HG03571 (cell line): ENCODE results near the gene IFTAP.

Experiments
- ATAC-seq: cut with Tn5 transposase; IDR thresholded peaks from one replicate; pipeline ENCODE4 v1.9.1; 2021; ENCODE audit not compliant: unreplicated experiment

The IFTAP gene

DNA sequence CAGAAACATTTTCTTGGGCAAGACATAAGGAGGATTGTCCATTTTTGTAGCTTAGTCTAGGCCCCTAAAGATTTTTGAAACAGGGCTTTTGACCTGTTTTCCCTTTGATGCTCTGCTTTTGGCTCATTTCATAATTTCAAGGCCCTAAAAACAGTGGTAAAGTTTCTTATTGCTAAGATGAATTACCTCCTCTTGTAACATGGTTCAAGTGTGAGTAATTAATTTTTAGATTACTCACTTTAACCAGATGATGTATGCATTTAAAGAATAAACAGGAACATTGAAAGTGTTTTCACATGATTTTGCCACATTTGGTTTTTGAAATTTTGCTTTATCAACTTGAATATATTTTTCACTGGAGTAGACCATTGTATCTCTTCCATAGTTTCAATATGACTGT, 2.6 kb downstream of the IFTAP start:
- no peak for ATAC-seq

DNA sequence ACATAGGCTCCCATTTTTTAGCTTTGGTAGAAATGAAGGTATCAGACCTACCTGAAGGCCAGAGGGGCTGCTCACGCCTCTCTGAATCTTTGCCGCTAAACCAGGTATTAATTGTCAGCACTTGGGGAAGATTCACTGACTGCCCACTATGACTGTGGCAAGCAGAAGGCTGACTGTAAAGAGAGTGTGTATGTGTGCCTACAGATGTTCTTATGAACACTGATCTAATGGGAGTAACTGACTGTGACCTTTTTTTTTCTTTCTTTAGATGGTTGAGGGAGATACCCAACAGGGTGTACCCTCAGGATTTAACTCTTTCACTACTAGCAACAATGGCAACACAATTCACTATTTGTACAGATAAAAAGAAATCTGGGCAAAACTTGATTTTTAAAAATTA, 3.7 kb downstream of the IFTAP start, which contains the start of gene RAG2:
Gene RAG2, minus strand, starts transcription at position 186 of the 400 bp plus-strand sequence. CDS start 4,068 bp downstream, outside the sequence.
- ATAC-seq: no peak

DNA sequence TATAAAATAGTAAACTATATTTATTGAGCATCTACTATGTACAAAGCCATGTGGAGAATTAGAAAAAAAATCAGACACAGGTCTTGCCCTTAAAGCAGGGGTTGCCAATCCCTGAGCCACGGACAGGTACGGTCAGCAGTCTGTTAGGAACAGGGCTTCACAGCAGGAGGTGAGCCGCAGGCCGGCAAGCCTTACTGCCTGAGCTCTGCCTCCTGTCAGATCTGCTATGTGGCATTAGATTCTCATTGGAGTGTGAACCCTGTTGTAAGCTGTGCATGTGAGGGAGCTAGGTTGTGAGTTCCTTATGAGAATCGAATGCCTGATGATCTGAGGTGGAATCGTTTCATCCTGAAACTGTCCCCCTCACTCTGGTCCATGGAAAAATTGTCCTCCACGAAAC, 5.9 kb downstream of the IFTAP start:
- ATAC-seq: no peak

DNA sequence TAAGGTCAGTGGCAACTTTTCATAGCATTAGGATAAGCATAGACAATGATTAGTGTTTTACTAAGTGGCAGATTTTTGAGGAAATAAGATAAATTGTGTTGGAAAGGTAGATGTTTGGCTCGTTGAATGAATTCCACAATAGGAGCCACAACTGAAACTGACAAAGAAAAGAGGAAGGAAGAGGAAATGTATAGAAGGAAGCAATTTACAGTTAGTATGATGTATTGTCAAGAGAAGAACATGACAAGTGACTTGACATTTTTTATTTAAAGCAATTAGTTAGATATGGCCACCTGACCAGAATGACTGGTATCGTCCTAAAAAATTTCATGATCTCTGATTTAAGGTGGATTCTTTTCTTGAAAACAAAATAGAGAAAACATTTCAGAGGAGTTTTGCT, 6.9 kb downstream of the IFTAP start:
- no peak for ATAC-seq

DNA sequence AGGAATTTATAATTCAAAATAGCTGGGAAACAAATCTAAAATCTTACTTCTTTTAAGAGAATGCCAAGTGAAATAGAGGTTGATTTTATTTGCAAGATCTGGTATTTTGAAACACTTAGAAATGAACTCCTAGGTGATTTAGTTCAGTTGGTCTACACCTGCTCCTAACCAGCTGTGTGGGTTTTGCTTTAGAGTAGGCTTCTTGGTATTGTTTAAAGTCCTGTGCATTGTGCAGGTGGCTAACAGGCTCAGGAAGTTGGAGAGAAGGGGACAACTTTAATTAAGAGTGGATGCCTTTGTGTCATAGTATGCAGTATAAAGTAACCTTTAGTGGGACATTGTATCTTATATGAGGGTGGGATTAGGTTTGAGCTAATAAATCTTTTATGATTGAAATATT, 7.8 kb downstream of the IFTAP start:
- no peak for ATAC-seq

DNA sequence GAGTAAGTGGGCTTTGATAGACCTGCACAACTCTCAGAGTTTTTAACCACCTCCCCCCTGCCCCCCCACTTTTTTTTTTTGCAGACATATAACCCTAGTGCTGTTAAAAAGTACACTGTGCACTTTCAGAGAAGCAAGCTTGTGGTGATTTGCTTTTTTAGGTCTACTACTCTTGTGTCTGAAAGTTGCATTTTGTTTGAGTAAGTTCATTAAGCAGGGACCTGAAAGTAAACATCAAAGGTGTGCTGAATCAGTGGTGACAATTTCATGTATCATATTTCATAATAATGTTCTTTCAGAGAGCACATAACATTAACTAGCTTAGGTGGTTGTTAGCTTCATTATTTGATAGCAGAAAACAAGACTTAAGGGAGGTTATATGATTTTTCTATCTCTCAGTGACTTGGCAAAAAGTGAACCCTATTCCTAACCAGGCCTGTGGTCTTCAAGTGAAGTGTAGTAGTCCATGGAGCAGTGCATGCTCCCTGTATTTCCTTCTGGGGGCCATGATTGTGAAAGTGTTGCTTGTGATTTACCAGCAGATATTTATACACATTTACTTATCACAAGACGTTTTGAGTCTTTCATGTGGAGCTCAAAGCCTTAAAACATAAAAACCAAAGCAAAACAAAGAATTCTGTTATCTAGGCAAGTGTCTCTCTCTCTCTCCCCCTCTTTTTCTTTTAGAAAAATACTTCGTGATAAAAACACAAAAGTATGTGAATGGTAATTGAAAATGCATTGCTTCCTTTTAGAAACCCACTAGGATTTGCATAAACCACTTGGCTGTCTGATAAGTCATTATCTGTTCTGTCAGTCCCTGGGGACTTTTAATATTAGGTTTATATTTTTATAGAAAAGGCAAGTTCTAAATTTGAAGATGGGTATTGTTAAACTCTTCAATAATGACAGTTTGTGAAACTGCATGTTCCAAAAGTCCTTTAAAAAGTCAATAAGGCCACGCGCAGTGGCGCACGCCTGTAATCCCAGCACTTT, 11.2 kb downstream of the IFTAP start:
- peak; percentile 78 for ATAC-seq

DNA sequence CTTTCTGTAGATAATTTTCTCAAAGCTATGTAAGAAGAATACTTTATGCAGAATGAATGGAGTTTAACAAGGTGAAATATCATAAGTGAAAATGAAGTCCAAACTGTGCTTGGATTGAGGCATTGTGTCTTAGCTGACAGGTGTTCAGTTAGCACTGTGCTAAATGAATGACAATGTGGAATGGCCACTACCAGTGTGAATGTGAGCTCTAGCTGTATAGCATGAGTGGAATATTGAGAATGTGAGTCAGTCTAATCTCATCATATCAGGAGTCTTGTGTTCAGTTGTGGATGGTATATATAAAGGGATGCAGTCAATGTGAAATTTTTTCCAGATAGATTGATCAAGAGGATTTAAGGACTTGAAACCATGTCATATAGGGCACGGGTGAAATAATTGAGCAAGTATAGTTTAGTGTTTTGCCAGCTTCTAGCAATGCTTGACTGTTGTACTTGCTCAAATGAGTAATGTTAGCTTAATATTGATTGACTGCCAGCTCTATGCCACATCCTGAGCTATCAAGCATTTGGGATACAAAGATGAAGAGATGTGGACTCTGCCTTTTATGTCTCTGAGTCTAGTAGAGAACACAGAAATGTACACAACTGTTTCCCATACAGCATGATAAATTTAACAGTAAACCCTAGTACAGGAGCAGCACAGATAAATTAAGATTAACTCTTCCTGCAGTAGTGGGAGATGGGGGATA, 14.3 kb downstream of the IFTAP start:
- no peak for ATAC-seq

DNA sequence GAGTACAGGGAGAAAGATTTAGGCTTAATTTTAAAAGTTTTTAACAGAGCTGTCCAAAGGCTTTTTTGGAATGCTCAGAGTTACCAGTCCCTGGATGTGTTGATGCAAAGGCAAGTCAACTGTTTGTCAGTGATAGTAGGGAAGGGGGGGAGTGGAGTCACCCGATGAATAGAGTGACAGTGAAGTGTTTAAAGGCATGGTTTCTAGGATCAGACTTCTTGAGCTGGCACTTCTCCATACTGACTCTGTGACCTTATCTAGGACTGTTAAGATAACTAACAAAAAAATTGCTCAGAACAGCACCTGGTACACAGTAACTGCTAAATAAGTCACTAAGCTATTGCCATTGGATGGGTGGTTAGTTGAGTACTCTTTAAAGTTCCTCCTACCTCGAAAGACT, 15.1 kb downstream of the IFTAP start:
- ATAC-seq: no peak

DNA sequence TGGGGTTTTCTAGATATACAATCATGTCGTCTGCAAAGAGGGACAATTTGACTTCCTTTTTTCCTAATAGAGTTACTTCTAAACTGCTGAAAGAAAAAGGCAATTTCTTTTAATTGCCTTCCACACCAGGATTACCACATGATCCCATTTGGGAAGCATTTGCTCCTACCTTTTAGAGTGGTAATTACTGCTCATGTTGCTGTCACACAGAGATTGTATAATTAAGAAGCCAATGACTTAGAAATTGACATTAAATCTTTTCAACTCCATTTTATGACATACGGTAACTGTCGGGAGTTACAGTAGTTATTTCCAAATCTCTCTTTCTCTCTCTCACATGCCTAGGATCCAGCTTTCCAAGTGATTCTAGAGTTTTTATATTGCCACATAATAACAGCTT, 21.5 kb downstream of the IFTAP start:
- ATAC-seq: no peak

DNA sequence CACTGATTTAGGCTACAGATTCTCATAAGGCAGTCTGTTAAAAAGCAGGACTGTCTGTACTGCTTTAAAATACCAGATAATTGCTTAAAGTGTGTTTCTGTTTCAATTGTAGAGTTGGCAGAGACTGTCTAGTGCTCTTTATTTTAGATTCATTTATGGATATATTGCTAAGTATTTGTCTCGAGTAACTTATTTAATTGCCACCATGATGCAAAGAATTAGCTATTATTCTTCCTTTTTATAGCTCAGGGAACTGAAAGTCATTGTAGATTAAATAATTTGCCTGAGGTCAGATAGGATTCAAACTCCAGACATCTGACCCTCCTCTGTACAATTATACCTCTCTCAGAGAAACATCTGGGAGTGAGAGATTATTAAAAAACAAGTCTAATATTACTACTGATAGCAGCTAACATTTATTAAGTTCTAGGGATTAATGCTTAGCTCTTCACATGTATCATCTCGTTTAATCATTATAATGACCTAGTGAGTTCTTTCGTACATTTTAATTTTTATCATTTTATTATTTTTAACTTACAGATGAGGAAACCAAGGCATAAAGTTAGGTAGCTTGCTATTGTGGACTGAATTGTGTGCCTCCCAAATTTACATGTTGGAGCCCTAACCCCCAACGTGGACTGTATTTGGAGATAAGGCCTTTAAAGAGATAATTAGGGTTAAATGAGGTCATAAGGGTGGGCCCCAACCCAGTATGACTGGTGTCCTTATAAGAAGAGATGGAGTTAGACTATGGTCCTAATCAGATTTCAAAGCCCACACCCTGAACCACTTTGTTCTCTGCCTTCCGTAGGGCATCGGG, 23.5 kb downstream of the IFTAP start:
- ATAC-seq: no peak

DNA sequence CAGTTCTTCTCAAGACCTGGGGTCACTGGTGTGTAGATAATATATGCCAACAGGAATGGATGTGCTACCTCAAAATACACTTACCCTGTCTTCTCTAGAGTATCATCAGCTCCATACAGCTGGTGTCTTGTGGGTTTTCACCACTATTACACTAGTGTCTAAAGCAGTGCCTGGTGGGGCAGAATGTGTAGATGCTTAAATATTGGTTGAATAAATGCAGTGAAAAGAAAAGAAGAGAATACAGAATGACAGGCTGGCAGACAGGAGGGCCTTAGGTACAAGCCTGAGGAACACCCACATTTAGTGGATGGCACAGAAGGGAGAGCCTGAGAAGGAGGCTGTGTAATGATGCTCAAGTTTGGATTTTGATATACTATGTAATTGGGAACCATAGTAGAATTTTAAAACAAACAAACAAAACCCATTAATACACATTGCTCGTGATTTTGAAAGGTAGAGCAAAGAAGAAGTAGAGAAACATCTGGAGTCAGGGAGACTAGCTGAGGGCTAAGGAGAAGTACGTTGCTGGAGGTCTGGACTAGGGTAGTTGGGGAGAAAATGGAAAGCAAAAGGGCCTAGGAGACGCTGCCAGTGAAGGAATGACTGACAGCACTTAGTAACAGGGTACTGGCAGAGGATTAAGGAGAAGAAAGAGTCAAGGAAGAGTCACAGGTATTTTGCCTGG, 24.2 kb downstream of the IFTAP start:
- no peak for ATAC-seq

DNA sequence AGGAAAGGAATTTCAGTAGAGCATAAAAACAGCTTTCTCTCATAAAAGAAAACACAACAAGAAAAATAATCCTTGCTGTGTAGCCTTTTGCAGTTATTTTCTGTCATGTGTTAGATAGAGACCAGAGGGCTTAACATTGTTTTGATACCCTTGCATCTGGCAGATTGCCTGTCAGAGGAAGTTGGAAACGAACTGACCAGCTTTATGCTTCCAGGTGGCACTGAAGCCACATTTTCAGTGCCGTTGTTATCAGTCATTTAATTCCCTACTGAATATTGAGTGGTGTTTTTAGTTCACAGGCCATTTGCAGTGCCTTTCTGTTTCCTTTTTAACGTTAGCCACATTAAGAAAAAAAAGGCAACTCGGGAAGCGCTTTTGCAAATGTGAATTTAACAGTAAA, 25.2 kb downstream of the IFTAP start:
- ATAC-seq: no peak

DNA sequence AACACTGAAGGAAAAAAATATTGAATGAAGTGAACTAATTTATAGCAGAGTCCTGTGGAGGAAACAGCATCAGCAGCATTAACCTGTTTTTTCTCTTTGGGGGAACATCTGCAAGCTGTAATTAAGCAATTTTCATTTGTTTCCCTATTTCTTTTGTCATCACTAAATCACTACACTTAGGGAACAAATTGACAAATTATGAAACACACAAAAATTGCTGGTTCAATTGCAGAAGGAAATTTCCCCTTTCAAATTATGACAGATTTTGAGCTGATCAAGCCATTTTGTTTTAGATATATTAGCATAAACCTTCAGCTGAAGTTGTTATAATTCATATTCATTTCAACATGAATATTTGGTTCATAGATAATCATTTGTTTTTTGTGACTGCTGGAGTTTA, 25.9 kb downstream of the IFTAP start:
- no peak for ATAC-seq

DNA sequence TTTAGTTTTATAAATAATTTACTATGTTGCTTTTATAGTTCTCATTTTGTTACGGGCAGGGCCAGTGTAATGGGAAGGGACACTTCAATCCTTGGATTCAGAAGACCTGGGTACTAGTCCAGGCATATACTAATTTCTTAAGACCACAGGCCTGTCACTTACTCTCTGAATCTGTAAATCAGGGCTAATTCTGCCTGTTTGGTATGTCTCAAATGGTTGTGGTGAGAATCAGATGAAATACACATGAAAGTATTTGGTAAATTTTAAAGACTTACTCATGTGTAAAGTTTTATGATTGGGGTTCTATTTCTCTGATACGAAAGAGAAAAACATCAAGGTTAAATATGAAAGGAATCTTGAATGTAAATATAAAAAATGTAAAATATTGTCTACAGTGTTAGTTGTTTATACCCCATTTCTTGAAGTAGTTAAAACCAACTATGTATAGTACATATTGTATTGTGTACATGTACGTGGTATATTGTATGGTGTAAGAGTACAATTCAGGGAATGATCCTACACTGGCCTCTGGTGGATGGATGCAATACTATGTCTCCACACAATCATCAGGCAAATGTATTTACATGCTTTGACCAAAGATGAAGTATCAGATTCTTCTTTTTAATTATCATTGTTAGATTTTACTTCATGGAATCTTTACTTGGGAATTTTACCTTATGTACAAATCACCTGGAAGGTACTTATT, 28.3 kb downstream of the IFTAP start:
- peak; percentile 68 for ATAC-seq

DNA sequence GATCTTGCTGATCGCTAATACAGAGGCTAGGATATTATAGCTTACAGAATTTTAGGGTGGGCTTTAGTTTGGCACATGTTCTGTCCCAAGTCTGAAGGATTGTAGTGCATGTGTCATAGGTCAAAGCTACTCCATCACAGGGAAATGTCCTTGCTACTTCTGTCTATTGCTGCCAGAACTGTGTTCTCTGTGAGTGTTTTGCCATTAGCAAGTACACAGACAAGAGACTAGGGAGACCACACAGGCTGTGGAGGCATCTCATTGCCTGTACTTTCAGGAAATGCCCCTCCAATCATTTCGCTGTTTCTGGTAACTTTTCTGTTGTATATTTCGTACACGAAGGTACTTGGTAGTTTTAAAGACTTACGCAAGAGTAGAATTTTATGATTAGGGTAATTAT, 29.2 kb downstream of the IFTAP start:
- no peak for ATAC-seq

DNA sequence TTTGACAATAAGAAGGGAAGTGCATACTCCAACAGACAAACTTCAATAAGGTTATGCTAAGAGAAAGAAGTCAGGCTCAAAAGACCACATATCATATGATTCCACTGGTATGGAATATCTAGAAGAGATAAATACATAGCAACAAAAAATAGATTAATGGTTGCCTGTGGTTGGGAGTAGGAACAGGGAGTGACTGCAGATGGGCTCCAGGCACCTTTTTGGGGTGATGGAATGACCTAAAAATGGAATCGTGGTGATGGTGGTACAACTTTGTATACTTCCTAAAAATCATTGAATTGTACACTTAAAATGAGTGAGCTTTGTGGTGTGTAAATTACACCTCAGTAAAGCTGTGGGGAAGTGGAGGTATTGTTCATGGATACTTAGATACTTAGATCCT, 32.7 kb downstream of the IFTAP start:
- no peak for ATAC-seq

DNA sequence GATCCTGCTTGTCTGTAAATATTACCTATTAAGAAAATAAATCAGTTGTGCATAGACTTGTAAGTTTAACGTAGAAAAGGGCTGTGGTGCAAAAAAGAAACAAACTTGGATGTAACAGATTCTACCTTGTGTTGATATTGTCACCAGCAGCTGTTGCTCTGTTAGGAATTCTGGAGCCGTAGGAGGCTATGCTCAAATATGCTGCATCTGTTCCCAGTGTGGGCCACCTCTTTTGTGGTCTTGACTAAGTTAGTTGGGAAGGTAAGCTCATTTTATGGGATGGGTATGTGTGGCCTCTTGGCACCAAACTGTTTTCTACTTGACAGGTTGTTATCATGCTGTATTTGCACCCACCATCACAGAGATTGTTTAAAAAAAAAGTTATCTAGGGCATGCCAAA, 33.2 kb downstream of the IFTAP start:
- ATAC-seq: no peak

DNA sequence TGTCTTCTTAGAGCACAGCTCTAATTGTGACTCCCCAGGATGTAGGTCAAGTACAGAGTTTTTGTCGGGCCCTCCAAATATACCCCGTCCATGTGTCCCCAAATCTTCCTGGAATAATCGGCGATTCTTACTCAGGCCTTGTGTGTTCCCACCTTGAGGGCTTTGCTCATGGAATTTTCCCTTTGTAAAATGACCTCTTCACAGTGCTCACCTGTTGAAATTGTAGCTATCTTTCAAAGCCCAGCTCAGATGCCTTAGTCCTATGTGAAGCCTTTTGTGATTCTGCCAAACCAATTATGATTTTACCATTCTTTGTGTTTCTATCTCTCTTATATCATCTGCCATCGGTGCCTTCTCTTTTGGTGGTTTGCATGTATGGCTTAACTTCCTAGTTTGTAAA, 33.8 kb downstream of the IFTAP start:
- ATAC-seq: no peak

DNA sequence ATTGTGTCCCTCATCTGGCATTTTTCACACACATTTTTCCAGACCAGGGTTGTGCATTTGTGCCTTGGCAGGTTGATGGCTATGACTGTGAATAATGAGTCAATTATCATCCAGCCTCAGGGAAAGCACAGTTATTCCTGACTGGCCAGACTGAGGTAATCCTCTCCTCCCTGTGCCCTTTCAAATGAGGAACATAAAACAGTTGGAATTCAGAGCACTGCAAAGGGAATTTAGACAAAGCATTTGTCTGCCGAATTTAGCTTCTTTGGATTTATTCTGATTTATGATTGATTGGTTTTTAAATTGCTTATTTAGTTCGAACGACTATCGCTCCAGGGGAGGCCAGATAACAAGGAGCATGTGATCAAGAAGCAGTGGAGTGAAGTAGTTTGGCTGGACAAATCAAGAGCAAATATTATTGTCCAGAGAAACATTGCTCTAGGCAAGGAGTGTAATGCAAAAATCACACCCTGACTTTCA, 34.5 kb downstream of the IFTAP start:
- no peak for ATAC-seq

DNA sequence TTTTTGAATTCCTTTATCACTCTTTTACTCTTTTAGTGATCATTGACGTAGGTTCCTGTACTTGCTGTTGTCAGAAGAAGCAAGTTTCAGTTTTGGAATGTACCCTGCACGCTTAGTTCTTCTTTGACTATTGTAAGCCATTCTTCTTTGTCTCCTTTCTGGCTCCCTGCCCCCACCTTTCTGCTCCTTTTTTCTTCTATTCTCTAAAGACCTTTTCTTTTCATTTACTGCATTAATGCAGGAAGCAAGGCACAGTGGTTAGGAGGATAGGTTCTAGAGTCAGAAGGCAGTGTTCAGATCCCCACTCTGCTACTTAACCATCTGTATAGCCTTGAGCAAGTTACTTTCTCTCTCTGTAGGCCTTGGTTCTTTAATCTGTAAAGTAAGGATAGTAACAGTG, 37.5 kb downstream of the IFTAP start:
- peak; percentile 88 for ATAC-seq
